T-helper 17 cell (primary cell): Measurements from ENCODE around the gene RNF150. TPM values are rescaled to one million over a fixed set of nuclear protein-coding genes. Genes with fewer than 3 reads are reported as not detected.

Source experiments
- ATAC-seq: fragments of 150-1000 bp; cut with Tn5 transposase; 2 replicates; pipeline ENCODE4 v1.10.0; 2021; ENCODE audit warnings: mild to moderate bottlenecking, moderate library complexity
- DNase-seq, 3 donors: peaks; one replicate each; pipeline versions ENCODE4 v3.0.0 to v3.0.0-alpha.2; 2020 to 2021
- H3K9me3 ChIP-seq: one replicate; pipeline ENCODE4 v1.7.0; 2013; ENCODE audit warnings: low read length, mild to moderate bottlenecking; ENCODE audit not compliant: control insufficient read depth, poor library complexity, severe bottlenecking
- H3K27ac Mint-ChIP-seq: one replicate; pipeline ENCODE4 v1.8.0; 2022; ENCODE audit warnings: mild to moderate bottlenecking, moderate library complexity, mixed read lengths
- H3K27me3 Mint-ChIP-seq: one replicate; pipeline ENCODE4 v1.8.0; 2022; ENCODE audit warnings: mixed read lengths
- H3K36me3 Mint-ChIP-seq: one replicate; pipeline ENCODE4 v1.8.0; 2022; ENCODE audit warnings: low read depth, mixed read lengths
- H3K4me1 Mint-ChIP-seq: one replicate; pipeline ENCODE4 v1.8.0; 2022; ENCODE audit warnings: mild to moderate bottlenecking, mixed read lengths
- H3K4me3 Mint-ChIP-seq: one replicate; pipeline ENCODE4 v1.8.0; 2022; ENCODE audit warnings: mild to moderate bottlenecking, moderate library complexity, mixed read lengths
- total RNA-seq, 4 donors: library from RNA in 2 of 4; stranded (reverse) in 2 of 4; gene quantifications; one replicate each; pipeline ENCODE4 v1.2.3 and lab custom pipeline; 2022 to 2026

Gene RNF150
- total RNA-seq, 2 donors from 2014 or later, result not detected

- H3K4me1 Mint-ChIP-seq, result no peaks in the 10 kb centered on the region
- H3K36me3 Mint-ChIP-seq, result no peaks in the 10 kb centered on the region
- DNase-seq (no peak), ATAC-seq (no peak)
- H3K9me3 ChIP-seq, result no peaks in the 10 kb centered on the region
- no peak overlapping the region for H3K4me3 Mint-ChIP-seq
- H3K27ac Mint-ChIP-seq, result no peak overlapping the region
- no peaks in the 10 kb centered on the region for H3K27me3 Mint-ChIP-seq
Measured at GRCh38 chr4:141080668-141081067, 52.6 kb downstream of the RNF150 start.

GRCh38 chr4:141079393-141079930, 53.8 kb downstream of the RNF150 start:
- no peak for ATAC-seq
- DNase-seq, result no peak
- no peaks in the 10 kb centered on the region for H3K36me3 Mint-ChIP-seq
- no peaks in the 10 kb centered on the region for H3K27me3 Mint-ChIP-seq
- H3K9me3 ChIP-seq, result no peaks in the 10 kb centered on the region
- H3K4me3 Mint-ChIP-seq, result no peak overlapping the region
- no peaks in the 10 kb centered on the region for H3K4me1 Mint-ChIP-seq
- no peak overlapping the region for H3K27ac Mint-ChIP-seq

GRCh38 chr4:141078871-141079270, 54.4 kb downstream of the RNF150 start:
- no peak overlapping the region for H3K27ac Mint-ChIP-seq
- DNase-seq, result no peak
- ATAC-seq, result no peak
- H3K4me3 Mint-ChIP-seq, result no peak overlapping the region
- no peaks in the 10 kb centered on the region for H3K4me1 Mint-ChIP-seq
- H3K36me3 Mint-ChIP-seq, result no peaks in the 10 kb centered on the region
- H3K27me3 Mint-ChIP-seq, result no peaks in the 10 kb centered on the region
- H3K9me3 ChIP-seq, result no peaks in the 10 kb centered on the region

GRCh38 chr4:141077611-141078225, 55.6 kb downstream of the RNF150 start:
- H3K27me3 Mint-ChIP-seq, result peaks cover 8% of the 10 kb centered on the region
- H3K4me3 Mint-ChIP-seq, result no peak overlapping the region
- DNase-seq (no peak), ATAC-seq (no peak)
- no peaks in the 10 kb centered on the region for H3K36me3 Mint-ChIP-seq
- H3K4me1 Mint-ChIP-seq, result no peaks in the 10 kb centered on the region
- H3K9me3 ChIP-seq, result no peaks in the 10 kb centered on the region
- no peak overlapping the region for H3K27ac Mint-ChIP-seq

- H3K9me3 ChIP-seq, result no peaks in the 10 kb centered on the region
- H3K36me3 Mint-ChIP-seq, result no peaks in the 10 kb centered on the region
- no peaks in the 10 kb centered on the region for H3K4me1 Mint-ChIP-seq
- ATAC-seq (no peak), DNase-seq (no peak)
- H3K27ac Mint-ChIP-seq, result no peak overlapping the region
- peaks cover 8% of the 10 kb centered on the region for H3K27me3 Mint-ChIP-seq
- H3K4me3 Mint-ChIP-seq, result no peak overlapping the region
Measured at GRCh38 chr4:141075553-141075952, 57.7 kb downstream of the RNF150 start.

GRCh38 chr4:141074098-141074878, 59.0 kb downstream of the RNF150 start:
- H3K4me3 Mint-ChIP-seq, result no peak overlapping the region
- H3K27me3 Mint-ChIP-seq, result peaks cover 8% of the 10 kb centered on the region
- ATAC-seq, result no peak
- H3K4me1 Mint-ChIP-seq, result no peaks in the 10 kb centered on the region
- no peak overlapping the region for H3K27ac Mint-ChIP-seq
- H3K36me3 Mint-ChIP-seq, result no peaks in the 10 kb centered on the region
- DNase-seq, result no peak
- no peaks in the 10 kb centered on the region for H3K9me3 ChIP-seq

GRCh38 chr4:141066690-141067089, 66.6 kb downstream of the RNF150 start:
- DNase-seq (no peak), ATAC-seq (no peak)
- no peaks in the 10 kb centered on the region for H3K36me3 Mint-ChIP-seq
- no peaks in the 10 kb centered on the region for H3K9me3 ChIP-seq
- H3K27ac Mint-ChIP-seq, result no peak overlapping the region
- no peaks in the 10 kb centered on the region for H3K4me1 Mint-ChIP-seq
- H3K4me3 Mint-ChIP-seq, result no peak overlapping the region
- peaks cover 6% of the 10 kb centered on the region for H3K27me3 Mint-ChIP-seq

- Mint-ChIP-seq H3K27me3 (peaks cover 6% of the 10 kb centered on the region), H3K27ac (no peak overlapping the region), H3K4me3 (no peak overlapping the region), H3K36me3 (no peaks in the 10 kb centered on the region), H3K4me1 (no peaks in the 10 kb centered on the region)
- ATAC-seq (no peak), DNase-seq (no peak)
- H3K9me3 ChIP-seq, result no peaks in the 10 kb centered on the region
Measured at GRCh38 chr4:141065872-141066271, 67.4 kb downstream of the RNF150 start.

- Mint-ChIP-seq H3K4me3 (no peak overlapping the region), H3K27ac (no peak overlapping the region), H3K4me1 (no peaks in the 10 kb centered on the region), H3K27me3 (peaks cover 6% of the 10 kb centered on the region), H3K36me3 (no peaks in the 10 kb centered on the region)
- DNase-seq, result no peak
- no peaks in the 10 kb centered on the region for H3K9me3 ChIP-seq
- ATAC-seq, result no peak
Measured at GRCh38 chr4:141062651-141063050, 70.6 kb downstream of the RNF150 start.

- Mint-ChIP-seq H3K4me3 (no peak overlapping the region), H3K27ac (no peak overlapping the region), H3K27me3 (no peaks in the 10 kb centered on the region), H3K36me3 (no peaks in the 10 kb centered on the region), H3K4me1 (no peaks in the 10 kb centered on the region)
- ATAC-seq (no peak), DNase-seq (no peak)
- H3K9me3 ChIP-seq, result no peaks in the 10 kb centered on the region
Measured at GRCh38 chr4:141058591-141059512, 74.4 kb downstream of the RNF150 start.

- H3K27ac Mint-ChIP-seq, result no peak overlapping the region
- DNase-seq, result no peak
- H3K4me1 Mint-ChIP-seq, result no peaks in the 10 kb centered on the region
- ATAC-seq, result no peak
- no peaks in the 10 kb centered on the region for H3K9me3 ChIP-seq
- H3K36me3 Mint-ChIP-seq, result no peaks in the 10 kb centered on the region
- no peak overlapping the region for H3K4me3 Mint-ChIP-seq
- no peaks in the 10 kb centered on the region for H3K27me3 Mint-ChIP-seq
Measured at GRCh38 chr4:141057582-141057981, 75.7 kb downstream of the RNF150 start.

GRCh38 chr4:141056473-141056872, 76.8 kb downstream of the RNF150 start:
- Mint-ChIP-seq H3K36me3 (no peaks in the 10 kb centered on the region), H3K27ac (no peak overlapping the region), H3K4me3 (no peak overlapping the region), H3K27me3 (no peaks in the 10 kb centered on the region), H3K4me1 (no peaks in the 10 kb centered on the region)
- no peaks in the 10 kb centered on the region for H3K9me3 ChIP-seq
- no peak for ATAC-seq
- DNase-seq, result no peak

GRCh38 chr4:141054446-141054845, 78.8 kb downstream of the RNF150 start:
- H3K4me1 Mint-ChIP-seq, result no peaks in the 10 kb centered on the region
- no peak overlapping the region for H3K27ac Mint-ChIP-seq
- no peak overlapping the region for H3K4me3 Mint-ChIP-seq
- no peak for DNase-seq
- H3K9me3 ChIP-seq, result no peaks in the 10 kb centered on the region
- no peak for ATAC-seq
- no peaks in the 10 kb centered on the region for H3K27me3 Mint-ChIP-seq
- no peaks in the 10 kb centered on the region for H3K36me3 Mint-ChIP-seq
